ENCODE results near the gene PANK1. TPM values are rescaled to one million over a fixed set of nuclear protein-coding genes. Genes with fewer than 3 reads are reported as not detected.

The PANK1 gene
- total RNA-seq, 1 experiment from 2014 or later, result 8.1 TPM

DNA sequence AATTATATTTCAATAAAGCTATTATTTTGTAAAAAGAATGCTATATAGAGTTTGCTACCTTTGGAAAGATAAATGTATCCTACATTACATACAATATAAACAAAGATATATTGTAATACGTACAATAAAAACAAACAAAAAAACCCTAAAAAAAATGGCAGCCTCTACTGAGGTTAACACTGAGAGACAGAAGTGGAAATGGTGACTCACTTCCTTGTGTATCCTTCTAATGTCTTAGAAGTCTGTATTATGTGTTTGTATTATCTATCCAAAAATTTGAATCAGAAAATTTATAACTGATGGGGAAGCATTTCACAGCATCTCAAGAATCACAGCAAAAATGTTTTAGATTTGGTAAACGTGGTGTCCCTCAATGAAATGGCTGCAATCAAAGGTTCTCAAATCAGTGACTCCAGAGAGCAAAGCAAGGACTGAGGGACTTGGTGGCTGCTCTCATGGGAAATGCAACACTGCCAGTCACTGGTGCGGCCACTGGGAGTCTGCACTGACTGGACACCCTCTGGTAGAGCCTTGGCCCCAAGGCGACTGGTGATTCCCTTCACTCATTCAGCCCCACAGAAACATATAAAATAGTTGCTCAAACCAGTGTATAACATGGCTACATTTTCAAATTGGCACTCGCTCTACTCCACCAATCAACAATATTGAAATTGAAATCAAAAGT, 53.8 kb downstream of the PANK1 start:
- POLR2A ChIA-PET (ENCODE audit: unreplicated experiment), result no interaction called here
- no peak for DNase-seq
- Histone ChIP-seq H4K20me1 (ENCODE audit: insufficient read depth) (no peaks in the 10 kb centered on the region), H3K27me3 (ENCODE audit: insufficient read depth, low read depth) (no peaks in the 10 kb centered on the region), H2AFZ (no peak overlapping the region), H3K4me3 (no peak overlapping the region), H3K27ac (no peak overlapping the region), H3K9me3 (ENCODE audit: insufficient read depth, low read depth) (no peaks in the 10 kb centered on the region), H3K9me2 (ENCODE audit: insufficient read depth) (no peaks in the 10 kb centered on the region), H3F3A (ENCODE audit: insufficient read depth, low read depth) (no peaks in the 10 kb centered on the region), H3K36me3 (ENCODE audit: low read depth) (no peaks in the 10 kb centered on the region), H3K4me1 (replicated peaks; ENCODE audit: insufficient read depth) (no peaks in the 10 kb centered on the region), H3K4me2 (no peak overlapping the region), H3K79me2 (ENCODE audit: low read depth) (no peaks in the 10 kb centered on the region)
- CTCF ChIA-PET, result no interaction called here
- TF ChIP-seq EZH2 (IDR thresholded peaks at IDR 0.05; ENCODE audit: low read depth), result no peak
- intact Hi-C loops (cut with micrococcal nuclease; ENCODE audit: unreplicated experiment), result no loop called here
- BruUV-seq (replicated peaks), result no TSS peak

DNA sequence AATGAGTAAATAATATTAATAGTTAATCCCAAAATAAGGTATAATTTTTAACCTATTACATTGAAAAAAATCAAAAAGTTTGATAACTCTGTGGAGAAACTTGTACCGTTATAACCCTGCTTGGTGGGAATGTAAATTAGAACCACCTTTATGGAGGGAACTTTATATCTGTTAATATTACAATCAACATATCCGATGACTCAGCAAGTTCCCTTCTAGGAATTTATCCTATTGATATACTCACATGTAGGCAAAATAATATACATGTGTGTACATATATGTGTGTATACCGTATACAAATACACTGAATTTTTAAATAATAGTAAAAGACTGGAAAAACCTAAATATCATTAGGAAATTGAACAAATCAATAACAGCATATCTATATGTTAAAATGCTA, 54.7 kb downstream of the PANK1 start:
- no TSS peak for BruUV-seq (replicated peaks)
- Histone ChIP-seq H3F3A (ENCODE audit: insufficient read depth, low read depth) (no peaks in the 10 kb centered on the region), H3K9me2 (ENCODE audit: insufficient read depth) (no peaks in the 10 kb centered on the region), H3K9me3 (ENCODE audit: insufficient read depth, low read depth) (no peaks in the 10 kb centered on the region), H3K79me2 (ENCODE audit: low read depth) (no peaks in the 10 kb centered on the region), H3K4me2 (no peak overlapping the region), H3K36me3 (ENCODE audit: low read depth) (no peaks in the 10 kb centered on the region), H3K4me1 (replicated peaks; ENCODE audit: insufficient read depth) (no peaks in the 10 kb centered on the region), H4K20me1 (ENCODE audit: insufficient read depth) (no peaks in the 10 kb centered on the region), H3K4me3 (no peak overlapping the region), H2AFZ (no peak overlapping the region), H3K27ac (no peak overlapping the region), H3K27me3 (ENCODE audit: insufficient read depth, low read depth) (no peaks in the 10 kb centered on the region)
- TF ChIP-seq EZH2 (IDR thresholded peaks at IDR 0.05; ENCODE audit: low read depth), result no peak
- TF ChIP-seq, protein P1, sequence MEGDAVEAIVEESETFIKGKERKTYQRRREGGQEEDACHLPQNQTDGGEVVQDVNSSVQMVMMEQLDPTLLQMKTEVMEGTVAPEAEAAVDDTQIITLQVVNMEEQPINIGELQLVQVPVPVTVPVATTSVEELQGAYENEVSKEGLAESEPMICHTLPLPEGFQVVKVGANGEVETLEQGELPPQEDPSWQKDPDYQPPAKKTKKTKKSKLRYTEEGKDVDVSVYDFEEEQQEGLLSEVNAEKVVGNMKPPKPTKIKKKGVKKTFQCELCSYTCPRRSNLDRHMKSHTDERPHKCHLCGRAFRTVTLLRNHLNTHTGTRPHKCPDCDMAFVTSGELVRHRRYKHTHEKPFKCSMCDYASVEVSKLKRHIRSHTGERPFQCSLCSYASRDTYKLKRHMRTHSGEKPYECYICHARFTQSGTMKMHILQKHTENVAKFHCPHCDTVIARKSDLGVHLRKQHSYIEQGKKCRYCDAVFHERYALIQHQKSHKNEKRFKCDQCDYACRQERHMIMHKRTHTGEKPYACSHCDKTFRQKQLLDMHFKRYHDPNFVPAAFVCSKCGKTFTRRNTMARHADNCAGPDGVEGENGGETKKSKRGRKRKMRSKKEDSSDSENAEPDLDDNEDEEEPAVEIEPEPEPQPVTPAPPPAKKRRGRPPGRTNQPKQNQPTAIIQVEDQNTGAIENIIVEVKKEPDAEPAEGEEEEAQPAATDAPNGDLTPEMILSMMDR (conservative IDR thresholded peaks at IDR 0.05), result no peak
- ChIA-PET POLR2A (ENCODE audit: unreplicated experiment) (no interaction called here), CTCF (no interaction called here)
- DNase-seq, result no peak
- intact Hi-C loops (cut with micrococcal nuclease; ENCODE audit: unreplicated experiment), result no loop called here

DNA sequence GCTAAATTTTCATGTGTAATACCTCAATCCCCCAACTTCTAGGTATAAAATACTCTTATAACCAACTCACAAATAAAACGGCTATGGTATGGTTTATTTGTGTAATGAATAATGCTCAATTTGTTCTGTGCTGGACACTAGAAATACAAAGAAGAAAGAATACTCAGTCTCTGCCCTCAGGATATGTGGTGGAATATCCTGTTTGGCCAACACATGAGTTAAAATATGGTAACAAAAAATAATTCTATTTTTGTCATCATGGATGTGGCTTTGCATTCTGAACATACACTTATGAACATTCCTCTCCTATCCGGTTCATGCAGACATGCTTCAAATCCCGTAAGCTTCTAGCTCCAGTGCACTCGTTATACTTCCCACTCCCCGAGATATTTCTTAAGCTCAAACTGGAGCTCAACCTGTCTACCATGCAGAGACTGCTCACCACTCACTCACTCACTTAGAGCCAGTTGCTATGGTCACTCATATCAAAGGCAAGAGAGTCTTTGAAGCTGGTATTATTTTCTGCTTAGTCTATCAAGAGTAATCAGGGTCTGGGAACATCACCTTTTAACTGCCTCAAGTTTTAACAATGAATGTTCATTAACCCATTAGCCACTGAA, 55.8 kb downstream of the PANK1 start:
- no peak overlapping the region for H3K4me3 ChIP-seq
- ChIA-PET POLR2A (ENCODE audit: unreplicated experiment) (no interaction called here), CTCF (no interaction called here)
- H2AFZ ChIP-seq, result no peak overlapping the region
- H3K27me3 ChIP-seq (ENCODE audit: insufficient read depth, low read depth), result no peaks in the 10 kb centered on the region
- no peaks in the 10 kb centered on the region for H3K79me2 ChIP-seq (ENCODE audit: low read depth)
- intact Hi-C loops (cut with micrococcal nuclease; ENCODE audit: unreplicated experiment), result no loop called here
- H3K4me1 ChIP-seq (replicated peaks; ENCODE audit: insufficient read depth), result no peaks in the 10 kb centered on the region
- TF ChIP-seq EZH2 (IDR thresholded peaks at IDR 0.05; ENCODE audit: low read depth), result no peak
- TF ChIP-seq, protein P1 (conservative IDR thresholded peaks at IDR 0.05), result no peak
- no peaks in the 10 kb centered on the region for H3K36me3 ChIP-seq (ENCODE audit: low read depth)
- no peaks in the 10 kb centered on the region for H3F3A ChIP-seq (ENCODE audit: insufficient read depth, low read depth)
- no peaks in the 10 kb centered on the region for H3K9me3 ChIP-seq (ENCODE audit: insufficient read depth, low read depth)
- no peaks in the 10 kb centered on the region for H4K20me1 ChIP-seq (ENCODE audit: insufficient read depth)
- no peak overlapping the region for H3K27ac ChIP-seq
- no peak overlapping the region for H3K4me2 ChIP-seq
- H3K9me2 ChIP-seq (ENCODE audit: insufficient read depth), result no peaks in the 10 kb centered on the region
- DNase-seq, result no peak
- BruUV-seq (replicated peaks), result no TSS peak

All from PC-9 (cell line).